Activated CD8-positive, alpha-beta memory T cell treated with anti-CD3 and anti-CD28 coated beads, Interleukin-2, amount 50 U/mL, for 24 hours (primary cell): Measurements from ENCODE around the gene NPBWR2.

Experiments
- DNase-seq: peaks from one replicate; pipeline ENCODE4 v3.0.0-alpha.2; 2020; ENCODE audit errors: extremely low read depth

The NPBWR2 gene

DNA sequence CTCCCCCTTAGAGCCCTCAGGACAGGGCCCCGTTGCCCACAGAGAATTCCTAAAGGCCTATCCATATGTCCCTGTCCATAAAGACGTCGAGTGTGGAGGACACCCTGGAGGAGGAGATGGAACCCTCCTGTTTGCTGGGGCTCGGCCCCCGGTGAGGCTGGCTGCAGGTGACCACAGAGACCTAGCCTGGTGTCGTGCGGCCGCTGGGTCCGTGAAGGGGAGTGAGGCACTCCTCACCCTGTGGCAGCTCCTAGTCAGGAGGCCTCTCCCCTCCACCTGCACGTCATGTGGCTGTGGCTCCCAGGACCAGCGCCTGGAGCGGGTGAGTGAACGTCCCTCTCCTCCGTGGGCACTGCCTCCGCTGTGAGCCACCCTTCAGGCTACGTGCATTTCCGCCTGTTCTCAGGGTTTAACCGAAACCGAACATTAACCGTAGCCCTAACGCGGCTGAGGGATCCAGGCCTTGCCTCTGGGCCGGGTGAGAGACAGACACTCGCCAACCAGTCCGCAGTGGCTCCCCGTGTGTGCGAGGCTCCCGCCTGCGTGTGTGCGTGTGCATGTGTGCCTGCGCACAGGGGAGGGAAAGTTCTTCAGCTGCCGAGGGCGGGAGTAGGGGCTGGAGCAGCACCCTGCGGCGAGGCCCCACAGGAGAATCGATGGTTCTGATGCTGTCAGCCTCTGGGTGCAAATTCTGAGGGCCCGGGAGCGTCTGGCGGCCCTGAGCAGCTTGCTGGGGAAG is 50.3 kb downstream of the NPBWR2 start:
- no peak for DNase-seq

DNA sequence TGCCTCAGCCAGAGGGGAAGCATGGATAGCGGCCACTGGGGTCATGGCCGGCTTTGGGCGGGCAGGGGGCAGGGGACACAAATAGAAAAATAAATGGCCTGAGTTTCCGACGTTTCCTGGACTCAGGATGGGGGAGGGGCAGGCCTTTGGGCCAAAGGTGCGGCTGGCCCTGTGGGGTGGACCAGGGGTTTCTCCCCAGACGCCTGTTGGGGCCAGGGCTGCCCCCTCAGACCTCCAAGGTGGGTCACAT is 50.8 kb downstream of the NPBWR2 start:
- DNase-seq, result no peak

DNA sequence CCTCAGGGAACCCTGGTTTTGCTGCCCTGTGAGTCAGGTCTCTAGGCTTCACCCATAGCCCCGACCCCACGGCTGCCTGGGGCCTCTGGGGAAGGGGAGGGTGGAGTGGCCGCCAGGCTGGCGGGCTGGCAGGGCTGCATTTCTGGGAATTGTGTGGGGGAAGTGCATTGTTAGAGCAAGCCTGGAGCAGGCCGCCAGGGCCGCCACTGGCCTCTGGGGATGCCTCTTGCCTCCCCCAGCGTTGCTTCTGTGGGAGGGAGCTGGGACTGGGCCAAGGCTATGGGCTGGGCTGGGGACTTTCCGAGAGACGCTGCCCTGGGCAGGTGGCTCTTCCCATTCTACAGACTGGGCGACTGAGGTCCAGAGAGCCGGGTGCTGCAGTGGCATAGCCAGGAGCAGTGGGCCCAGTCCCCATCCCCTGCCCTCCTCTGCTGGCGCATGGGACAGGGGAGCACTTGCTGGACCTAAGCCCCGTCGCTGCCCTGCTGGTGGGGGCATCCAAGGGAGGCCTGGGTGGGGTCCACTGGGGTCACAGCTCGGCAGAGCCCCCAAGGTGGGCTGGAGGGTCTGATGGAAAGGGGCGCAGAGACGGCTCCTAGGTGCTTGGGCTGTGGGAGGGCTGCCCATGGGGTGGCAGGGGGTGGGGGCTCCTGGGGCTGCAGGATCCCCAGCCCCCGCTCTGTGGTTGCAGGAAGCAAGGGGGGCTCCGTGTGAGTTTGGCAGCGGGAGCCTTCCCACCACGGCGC is 51.3 kb downstream of the NPBWR2 start:
- DNase-seq, result no peak

DNA sequence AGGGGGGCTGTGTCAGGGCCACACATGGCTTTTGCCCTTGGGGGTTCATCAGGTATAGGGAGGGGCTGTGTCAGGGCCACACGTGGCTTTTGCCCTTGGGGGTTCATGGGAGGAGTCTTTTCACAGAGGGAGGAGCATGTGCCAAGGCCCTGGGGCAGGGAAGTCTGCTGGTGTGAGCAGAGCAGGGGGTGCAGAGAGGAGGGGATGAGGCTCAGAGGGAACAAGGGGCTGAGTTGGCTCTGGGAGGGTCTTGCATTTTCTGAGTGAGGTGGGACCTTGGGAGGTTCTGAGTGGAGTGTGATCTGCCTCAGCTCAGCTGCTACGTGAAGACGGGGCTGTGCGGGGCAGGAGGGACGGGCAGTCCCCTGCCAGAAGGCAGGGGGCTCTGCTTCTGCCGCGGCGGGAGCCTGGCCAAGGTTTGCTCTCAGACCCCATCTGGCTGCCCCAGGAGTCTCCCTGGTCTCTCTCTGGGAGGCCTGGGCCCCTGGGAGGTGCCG is 51.9 kb downstream of the NPBWR2 start:
- no peak for DNase-seq

DNA sequence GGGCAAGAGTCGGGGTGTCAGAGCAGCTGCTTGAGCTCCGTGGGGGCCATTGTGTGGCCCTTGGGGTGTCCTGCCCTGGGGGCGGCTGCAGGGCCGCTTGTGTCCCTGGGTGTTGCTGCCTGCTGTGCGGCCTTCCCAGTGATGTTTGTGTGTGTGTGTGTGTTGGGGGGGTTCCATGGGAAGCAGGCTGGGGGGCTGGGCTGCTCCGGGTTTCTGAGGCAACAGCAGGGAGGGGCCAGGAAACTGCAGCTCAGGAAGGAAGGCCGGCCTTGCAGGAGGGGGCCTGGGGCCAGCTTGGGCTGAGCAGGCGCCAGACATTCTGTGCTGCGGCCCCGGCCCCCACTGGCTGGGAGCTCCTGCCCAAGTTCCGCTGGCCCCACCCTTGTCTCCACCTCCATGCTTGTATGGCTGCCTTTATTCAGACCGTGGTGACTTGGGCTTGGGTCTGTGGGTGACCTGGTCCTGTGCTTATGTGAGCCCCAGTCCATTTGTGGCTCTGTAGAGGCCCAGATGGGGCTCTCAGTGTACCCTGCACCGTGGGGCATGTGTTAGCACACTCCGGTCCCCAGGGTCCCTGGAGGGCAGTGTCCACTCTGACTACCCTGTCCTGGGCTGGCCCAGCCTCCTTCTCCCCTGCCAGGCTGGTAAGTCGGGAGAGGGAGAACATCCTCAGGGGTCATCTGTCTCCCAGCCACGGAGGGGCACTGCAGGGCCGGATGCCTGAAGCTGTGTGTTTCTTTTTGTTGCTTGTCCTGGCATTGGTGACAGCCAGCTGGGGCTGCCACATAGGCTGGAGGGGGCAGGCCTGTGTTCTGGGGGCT is 53.3 kb downstream of the NPBWR2 start:
- no peak for DNase-seq
